DMS 273 treated with DMSO at 0.1 percent for 48 hours (cell line): ENCODE data around the gene KCNQ5.

Experiments used
- DNase-seq: peaks from one replicate; lab custom pipeline; 2025; lab: John Stamatoyannopoulos, UW

KCNQ5 gene

DNA sequence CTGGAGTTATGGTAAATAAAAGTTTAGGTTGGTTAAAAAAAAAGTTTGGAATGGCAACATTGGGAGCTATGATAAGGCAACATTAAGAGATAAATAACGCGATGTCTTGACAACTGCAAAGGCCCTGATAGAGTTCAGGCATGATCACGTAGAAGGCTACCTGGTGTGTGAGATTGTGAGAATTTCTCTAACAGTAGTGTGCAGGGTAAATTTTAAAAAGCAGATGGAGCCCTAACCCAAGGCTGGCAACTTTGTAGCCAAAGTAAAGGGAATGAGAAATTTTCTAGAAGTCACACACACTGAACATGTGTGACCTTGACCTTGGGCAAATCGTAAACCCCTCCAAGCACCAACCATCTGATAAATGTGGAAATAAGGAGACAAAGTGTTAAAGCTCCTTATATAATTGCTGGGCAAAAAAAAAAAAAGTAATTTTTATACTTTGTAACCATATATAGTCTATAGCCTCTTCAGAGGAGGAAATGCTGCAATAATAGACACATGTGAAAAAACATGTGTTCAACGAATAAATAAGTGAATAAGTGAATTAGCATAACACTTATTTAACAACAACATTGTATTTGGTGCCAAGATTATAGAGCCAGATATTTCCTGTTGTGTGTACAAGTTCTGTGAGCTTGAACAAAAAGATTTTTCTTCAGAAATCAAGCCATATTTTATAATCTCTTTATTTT is 18.2 kb downstream of the KCNQ5 start:
- no peak for DNase-seq

DNA sequence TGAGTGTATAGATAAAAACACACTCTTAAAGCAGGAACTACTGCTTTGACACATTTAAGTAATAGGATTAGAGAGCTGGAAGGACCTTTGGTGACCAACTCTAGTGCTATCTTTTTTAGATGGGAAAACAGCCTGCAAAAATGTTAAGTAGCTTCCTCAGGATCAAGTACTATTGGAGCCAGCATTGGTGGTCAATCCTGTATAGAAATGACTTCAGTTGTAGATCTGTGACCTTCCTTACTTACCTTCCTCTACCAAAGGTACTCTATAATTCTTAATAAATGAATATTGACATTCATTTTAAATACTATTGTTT is 18.7 kb downstream of the KCNQ5 start:
- no peak for DNase-seq

DNA sequence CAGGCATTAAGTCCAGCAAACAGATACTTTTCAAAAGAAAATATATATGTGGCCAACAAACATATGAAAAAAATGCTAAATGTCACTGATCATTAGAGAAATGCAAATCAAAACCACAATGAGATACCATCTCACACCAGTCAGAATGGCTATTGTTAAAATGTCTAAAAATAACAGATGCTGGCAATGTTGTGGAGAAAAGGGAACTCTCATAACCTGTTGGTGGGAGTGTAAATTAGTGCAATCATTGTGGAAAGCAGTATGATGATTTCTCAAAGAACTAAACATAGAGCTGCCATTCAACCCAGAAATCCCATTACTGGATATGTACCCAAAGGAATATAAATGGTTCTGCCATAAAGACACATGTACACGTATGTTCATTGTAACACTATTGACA is 20.6 kb downstream of the KCNQ5 start:
- DNase-seq = no peak

DNA sequence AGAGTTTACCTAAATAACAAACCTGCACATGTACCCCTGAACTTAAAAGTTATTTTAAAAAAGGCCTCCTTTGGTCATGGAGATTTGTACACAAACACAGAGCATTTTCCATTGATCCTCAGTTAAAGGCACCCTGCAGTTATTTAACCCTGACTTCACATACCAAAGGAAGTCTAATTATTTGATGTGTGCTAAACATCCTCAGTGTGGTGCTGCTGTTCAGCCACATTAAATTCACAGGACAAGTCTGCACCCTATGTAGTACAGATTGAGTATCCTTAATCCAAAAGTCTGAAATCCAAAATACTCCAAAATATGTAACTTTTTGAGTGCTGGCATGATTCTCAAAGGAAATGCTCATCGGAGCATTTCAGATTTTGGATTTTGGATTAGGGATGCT is 21.4 kb downstream of the KCNQ5 start:
- no peak for DNase-seq

DNA sequence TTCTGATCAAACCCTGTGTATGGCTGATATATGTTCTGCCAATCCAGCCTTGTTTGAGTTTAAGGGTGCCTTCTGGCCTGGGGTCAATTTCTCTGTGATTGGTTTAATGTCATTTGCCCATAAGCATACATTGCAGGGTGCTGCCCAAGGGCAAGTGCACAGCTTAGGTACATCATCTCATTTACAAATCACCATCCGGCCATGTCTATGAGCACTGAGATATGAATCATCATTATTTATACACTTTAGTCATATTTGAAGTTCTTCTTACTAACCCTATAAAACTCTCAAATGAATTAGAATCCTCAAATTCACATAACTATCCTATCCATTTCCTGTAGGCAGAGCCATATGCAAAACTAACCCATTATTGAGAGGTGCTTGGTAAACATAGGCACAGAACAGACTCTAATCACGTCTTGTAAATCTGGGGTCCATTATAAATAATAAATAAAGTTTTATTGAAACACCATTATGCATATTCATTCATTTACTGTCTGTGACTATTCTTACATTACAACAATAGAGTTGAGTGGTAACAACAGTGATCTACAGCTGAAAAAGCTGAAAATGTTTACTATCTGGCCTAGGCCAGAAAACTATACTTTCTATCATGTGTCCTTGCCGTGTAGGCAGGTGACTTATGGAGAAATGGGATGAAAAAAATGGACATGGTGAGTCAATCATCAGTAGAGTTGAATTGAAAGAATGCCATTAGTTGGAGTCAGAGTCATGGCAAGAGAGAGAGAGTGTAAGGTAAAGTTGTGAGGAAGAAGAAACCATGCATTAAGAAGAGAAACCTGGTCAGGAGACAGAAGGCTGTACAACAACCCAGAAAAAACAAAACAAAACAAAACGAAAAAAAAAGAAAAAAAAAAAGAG is 25.0 kb downstream of the KCNQ5 start:
- DNase-seq = no peak

DNA sequence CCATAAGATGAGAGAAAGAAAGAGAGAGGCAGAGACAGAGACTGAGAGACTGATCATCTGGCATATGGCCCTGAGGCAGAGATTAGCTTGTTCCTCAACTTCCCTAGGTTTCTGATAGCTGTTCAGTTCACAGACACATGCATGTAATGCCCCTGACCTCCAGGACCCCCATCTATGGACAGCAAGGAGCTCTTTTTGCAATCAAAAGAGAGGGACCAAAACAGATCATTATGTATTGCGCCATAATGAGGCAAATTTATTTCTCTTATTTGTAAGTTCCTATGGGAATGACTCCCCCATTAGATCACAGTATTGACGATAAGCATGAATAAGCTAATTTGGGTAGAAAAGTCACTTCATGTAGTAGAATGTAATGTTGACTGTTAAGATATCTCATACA is 25.6 kb downstream of the KCNQ5 start:
- no peak for DNase-seq

DNA sequence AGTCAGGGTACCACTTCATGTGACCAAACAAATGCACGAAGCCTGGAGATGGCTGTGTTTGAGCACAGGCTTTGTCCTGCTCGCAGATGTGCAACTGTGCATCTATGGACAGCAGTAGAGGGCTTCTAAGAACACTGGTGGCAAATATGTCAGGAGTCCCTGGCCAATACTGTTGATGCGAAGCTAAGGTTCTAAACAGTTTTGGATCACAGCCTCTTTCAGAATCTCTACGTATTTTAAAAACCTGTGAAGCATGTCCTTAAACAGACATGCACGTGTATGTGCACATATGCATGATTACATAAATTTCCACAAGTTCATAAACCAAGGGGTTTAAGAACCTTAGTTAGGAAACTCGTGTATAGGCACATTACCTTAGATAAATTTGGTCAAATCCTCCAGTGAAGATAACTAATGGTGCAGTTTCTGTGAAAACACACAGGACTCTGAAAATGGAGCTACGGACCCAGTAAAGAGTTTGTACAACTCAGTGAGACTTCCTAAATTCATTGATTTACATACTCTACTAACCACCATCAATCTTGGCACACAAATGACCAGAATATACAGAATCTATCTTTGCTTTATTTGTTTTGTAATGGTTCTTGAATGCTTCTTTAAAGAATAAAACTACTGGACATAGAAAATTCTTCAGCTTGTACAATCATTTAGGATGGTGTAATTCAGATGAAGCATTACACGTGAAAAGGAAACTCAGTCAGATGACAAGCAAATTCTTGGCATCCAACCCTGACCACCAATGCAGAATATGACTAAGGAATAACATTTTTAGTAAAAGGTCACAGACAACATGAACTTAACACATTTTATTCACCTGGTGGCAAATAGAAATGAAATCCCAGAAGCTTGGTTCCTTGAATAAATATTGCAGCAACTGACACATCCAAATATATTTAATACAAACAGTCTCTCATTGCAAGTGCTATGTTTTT is 27.4 kb downstream of the KCNQ5 start:
- no peak for DNase-seq

DNA sequence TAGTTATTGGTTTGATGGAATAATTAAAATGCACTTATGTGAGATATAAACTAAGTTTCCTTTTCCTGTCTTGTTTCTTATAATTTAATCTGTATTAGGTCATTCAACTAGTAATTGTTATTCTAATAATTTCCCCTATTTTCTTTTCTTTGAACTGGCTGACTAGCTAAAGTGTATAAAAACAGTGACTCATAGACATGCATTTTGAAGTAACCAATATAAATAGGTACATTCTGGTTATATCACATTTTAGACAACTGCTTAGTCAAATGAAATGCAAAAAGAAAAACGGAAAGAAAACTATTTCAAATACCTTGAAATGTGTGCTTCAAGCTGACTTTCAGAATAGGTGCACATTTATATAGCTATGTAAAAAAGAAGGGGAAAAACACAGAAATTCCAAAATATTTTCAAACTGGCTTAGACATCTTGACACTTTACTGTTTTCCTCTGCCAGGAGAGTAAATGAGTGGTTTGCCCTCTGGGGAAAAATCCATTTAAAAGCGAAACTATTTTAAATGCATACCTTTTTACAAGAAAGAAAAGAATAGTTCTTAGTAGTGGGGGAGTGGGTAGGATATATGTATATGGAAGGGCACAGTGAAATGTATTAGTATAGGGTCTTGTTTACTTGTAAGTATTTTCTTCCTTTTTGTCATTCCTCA is 28.3 kb downstream of the KCNQ5 start:
- no peak for DNase-seq

DNA sequence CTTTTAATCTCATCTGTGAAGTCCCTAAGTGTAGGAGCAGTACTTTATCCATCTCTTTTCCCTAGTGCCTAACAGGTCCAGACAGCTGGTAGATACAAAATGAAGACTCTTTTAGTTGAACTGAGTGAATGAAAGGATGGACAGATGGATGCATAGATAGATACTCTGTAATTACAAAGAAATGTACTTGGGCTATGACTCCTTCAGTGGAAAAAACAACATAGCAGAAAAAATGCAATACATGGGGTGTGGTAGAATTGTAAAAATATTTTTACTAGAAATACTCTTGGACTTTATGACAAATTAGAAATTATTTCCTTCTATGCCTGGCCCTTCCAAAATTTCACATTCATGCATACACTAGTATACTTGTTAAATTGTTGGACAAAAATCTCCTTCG is 29.3 kb downstream of the KCNQ5 start:
- DNase-seq = no peak

DNA sequence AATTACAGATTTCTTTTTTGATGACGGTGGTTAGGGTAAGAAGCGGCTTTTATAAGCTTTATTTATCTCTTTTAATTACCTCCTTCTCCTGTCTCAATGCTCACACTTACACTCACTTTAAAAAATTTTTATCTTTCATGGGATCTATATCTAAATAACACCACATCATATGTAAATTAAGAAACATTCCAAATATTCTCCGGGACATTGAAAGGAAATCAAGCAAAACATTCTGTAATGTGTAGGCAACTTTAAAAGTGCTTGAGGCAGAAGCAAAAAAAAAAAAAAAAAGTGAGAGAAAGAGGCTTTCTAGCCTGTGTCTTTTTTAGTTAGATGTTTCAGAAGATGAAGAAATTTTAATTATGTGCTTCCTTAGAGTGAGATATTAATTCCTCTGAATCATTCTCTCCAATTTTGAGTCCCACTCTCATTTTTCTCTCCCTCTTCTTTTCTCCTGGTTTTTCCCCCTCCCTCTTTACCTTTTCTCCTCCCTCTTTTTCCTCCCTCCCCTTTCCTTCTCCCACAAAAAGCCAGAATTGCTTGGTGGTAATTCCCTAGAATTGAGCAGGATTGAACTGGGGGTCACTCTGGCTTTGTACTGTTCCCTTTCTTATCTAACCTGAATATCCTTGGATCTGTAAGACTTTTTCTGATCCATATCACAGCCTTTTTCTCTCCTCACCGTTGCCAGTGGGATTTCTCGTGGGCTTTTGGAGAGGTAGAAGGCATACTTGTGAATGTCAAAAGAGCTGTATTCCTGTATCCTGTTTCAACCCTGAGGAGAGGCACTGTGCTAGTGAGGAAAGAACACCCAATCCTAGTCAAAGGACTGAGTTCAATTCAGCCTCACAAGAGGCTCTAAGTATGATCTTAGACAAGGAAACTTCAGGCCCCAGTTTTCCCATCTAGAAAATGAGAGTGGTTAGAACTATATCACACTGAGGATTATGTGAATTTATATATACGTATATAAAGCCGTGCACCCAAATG is 30.4 kb downstream of the KCNQ5 start:
- no peak for DNase-seq

DNA sequence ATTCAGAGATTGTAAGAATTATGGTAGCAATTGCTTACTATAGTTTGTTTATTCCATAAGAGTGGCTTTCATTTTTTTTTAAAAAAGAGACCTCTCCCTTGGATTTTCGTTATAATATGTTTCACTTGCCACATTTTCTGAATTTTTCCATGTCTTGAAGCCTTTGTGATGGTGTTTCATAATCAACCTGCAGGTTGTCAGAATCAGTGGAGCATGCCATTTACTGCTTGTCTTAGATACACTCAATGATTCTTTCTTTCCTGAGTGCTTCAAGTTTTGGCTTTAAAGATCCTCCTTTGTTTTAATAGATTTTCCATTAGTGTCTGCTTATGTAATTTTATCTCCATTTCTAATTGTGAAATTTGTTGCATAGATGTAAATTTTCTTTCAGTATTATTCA is 31.2 kb downstream of the KCNQ5 start:
- no peak for DNase-seq

DNA sequence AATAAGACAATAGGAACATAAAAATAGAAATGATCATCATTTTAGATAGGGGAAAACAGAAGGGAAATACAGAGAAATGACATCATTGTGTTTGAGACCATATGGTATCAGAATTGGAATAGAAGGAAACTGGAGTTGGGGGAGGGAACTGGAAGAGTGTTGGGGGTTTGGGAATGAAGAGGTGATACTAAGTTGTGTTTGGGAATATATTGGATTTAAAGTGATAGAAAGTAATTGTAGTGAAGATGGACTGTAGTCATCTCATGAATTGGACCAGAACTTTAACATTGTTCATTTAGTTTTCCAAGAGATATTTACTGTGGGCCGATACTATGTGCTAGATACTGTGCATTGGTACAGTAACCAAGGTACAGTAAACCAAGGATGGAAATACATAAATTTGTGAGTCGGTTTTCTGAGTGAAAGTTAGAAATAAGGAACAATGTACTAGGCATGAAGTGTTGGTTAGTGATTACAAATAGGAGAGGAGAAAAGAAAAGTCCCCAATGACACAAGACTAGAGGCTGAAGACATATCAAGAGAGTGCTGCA is 32.3 kb downstream of the KCNQ5 start:
- no peak for DNase-seq

DNA sequence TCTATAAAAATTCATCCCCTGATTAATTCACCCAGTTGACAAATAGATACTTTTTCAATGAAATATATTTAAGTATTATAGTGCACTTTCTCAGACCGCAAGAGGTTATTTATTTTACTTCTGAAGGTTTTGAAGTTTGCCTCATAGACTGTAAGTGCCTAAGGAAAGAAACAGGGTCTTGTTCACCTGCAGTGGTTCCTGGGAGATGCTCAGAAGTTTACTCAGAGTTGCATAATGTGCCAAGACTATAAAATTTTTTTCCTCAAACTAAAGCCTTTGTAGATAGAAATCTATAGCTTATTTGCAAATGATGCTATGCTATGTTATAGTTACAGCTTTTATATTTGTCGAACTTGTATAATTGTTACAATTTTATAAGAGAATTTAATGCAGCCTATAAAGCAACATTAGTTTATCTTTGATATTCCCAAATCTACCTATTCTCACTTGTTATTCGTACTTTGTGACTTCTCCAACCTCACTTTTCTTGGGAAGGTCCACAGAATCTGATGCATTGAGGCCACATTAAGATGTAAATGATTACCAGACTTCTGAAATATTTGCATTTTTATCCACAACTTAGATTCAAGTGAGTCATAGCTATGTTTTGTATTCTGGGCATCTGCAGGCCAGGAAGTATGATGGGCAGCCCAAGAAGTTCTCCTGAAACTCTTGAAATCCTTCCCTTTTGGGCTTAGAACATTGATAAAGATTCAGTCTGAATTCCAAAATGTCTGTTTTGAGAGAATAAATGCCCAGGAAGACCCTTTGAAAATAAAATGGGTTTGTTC is 35.7 kb downstream of the KCNQ5 start:
- DNase-seq = no peak

DNA sequence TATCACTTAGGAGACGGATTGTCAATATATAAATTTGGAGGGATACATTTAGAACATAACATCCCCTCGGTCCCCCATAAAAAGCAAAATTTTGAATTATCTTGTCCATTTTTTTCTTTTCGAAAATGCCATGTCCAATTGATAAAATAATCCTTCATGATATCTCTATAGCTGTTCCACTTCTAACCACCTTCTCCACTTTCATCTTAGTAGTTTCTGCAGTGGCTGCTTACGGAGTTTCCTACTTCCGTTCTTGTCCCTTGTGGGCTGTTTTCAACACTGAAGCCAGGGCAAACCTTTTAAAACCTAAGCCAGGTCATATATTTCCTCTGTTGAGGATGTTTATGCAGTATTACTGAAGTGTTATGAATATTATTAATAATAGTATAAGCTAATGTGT is 37.9 kb downstream of the KCNQ5 start:
- no peak for DNase-seq

DNA sequence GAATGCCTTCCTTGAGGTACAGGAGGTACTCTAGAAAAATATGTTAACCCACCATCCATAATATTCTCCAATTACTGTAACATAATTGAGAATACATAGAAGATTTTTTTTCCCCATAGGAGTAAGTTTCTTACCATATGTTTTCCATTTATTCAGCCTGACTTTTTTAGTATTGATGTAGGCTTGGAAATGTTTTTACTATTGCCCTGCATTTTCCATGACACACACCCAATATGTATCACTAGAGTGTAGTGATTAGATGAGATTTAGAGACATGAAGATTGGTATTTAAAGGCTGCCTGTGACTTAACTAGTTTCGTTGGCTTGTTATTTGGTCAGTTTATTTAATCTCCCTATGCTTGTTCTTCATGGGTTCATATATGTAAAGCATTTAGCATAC is 39.5 kb downstream of the KCNQ5 start:
- no peak for DNase-seq

DNA sequence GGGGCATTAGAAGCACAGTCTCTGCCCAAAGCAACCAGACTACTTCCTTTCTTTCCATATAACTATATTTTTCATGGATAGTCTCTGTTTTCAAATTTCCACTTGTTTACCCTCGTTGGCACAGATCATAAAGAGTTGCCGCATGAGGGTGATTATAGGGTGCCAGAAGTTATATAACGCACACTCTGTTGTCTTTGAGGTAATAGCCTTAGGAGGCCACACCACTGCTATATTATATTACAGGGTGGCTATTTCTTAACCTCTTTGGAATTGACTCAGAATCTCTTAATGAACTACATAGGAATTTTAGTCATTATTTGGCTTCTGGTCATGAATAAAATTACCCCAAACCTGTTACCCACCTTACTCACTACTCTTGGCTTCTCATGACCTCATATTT is 43.7 kb downstream of the KCNQ5 start:
- DNase-seq = no peak

DNA sequence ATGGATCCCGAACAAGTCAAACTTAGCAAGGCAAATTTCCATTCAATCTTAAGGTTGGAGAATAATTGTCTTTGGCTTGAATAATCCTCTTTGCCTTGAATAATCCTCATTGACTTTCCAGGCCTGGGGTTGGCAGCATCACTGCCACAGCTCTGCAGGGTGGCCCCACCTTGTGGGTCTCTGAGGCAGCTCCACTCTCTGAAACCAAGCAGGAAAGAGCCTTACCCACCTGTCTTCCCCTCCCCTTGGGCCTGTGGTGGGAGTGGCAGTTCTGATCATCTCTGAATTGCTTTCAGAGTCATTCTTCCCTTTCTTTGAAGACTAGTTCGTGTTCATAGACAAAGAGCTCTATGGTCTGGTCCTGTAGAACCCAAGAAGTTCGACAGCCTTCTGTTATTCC is 47.5 kb downstream of the KCNQ5 start:
- DNase-seq = no peak

DNA sequence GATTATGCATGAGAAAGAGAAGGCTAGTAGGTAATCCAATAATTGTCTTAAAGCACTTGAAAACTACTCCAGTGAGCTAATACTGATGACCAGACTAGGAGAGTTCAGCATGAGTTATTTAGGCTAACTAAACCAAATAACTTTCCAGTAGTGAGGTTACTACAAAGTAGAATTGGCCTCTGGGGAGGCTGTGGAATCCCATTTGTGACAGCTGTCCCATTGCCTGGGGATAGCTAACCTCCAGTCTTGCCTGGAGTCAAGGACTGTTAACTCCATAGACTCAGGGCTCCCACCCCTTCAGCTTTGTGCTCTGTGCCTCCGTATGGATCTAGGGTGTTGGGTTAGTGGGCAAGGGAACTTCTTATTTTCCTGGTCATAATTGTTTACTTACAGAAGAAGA is 51.0 kb downstream of the KCNQ5 start:
- DNase-seq = no peak

DNA sequence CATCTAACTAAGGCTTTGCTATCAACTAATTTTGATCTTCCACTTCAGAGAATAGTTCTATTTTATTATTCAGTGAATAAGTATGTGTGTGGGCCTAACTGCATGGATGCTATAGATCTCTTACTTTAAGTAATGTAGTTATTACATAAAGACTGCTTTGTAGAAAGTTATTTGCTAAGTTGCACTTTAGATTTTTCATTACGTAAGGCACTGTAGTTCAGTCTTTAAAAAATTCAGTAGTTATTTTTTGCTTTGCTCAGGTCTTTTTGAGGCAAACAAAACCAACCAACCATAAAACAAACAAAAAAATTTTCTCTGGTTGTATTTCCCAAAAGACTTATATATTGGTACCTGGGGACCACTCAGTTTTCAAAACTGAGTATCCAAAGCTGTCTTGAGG is 53.0 kb downstream of the KCNQ5 start:
- DNase-seq = no peak

DNA sequence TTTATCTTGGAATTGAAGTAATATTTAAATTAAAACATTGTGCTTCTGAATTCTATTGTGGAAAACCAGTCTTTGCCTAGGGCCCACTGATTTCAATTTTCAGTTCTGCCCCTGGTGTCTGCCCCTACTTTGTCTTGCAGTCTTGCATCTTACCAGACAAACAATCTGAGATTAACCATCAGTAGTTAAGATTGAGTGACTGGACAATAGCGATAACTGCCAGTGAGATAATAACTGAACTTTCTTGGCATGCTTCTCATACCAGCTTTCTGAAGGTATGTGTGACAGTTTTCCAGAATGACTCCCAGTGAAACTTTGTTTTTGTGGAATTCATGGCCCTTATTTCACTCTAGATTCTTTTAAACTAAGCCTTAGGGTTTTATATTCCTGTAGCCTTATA is 53.5 kb downstream of the KCNQ5 start:
- no peak for DNase-seq
